ENCODE results near the gene OVCA2. TPM values are rescaled to one million over a fixed set of nuclear protein-coding genes. Genes with fewer than 3 reads are reported as not detected.
A peak's percentile ranks its signal among the peaks of the same experiment; 100 is the strongest.

The OVCA2 gene
- total RNA-seq, 4 donors from 2014 or later = 12.6 to 50.2 (median 34.4) TPM

GRCh38 chr17:2044263-2044894 lies 2.6 kb downstream of the OVCA2 start:
- TF ChIP-seq, protein P1, sequence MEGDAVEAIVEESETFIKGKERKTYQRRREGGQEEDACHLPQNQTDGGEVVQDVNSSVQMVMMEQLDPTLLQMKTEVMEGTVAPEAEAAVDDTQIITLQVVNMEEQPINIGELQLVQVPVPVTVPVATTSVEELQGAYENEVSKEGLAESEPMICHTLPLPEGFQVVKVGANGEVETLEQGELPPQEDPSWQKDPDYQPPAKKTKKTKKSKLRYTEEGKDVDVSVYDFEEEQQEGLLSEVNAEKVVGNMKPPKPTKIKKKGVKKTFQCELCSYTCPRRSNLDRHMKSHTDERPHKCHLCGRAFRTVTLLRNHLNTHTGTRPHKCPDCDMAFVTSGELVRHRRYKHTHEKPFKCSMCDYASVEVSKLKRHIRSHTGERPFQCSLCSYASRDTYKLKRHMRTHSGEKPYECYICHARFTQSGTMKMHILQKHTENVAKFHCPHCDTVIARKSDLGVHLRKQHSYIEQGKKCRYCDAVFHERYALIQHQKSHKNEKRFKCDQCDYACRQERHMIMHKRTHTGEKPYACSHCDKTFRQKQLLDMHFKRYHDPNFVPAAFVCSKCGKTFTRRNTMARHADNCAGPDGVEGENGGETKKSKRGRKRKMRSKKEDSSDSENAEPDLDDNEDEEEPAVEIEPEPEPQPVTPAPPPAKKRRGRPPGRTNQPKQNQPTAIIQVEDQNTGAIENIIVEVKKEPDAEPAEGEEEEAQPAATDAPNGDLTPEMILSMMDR (IDR thresholded peaks at IDR 0.05 in 4 of 5, conservative IDR thresholded peaks at IDR 0.05 in 1 of 5) = no peak
- no peak for TF ChIP-seq POLR2A (IDR thresholded peaks at IDR 0.05)
- no peaks in the 10 kb centered on the region for H3K9me3 ChIP-seq
- peaks cover 33 to 34% of the 10 kb centered on the region in 2 donors for H3K4me1 ChIP-seq
- ATAC-seq (no peak), DNase-seq (no peak)
- no peak overlapping the region for H3K4me3 ChIP-seq
- intact Hi-C loops (cut with DNase I; ENCODE audit: low total_unique reads) = loop anchor here (10.0 kb wide), 1 partner anchor 470 kb away; no protein-coding TSS in a partner anchor
- H3K36me3 ChIP-seq = peaks cover 0 to 23% of the 10 kb centered on the region in 2 donors
- peaks cover 0 to 12% (median 11%) of the 10 kb centered on the region in 3 donors for H3K27me3 ChIP-seq
- H3K27ac ChIP-seq = peak overlapping the region in 3 of 4 donors; percentile 10 to 97 (median 12)
- in situ Hi-C loops (cut with MboI; ENCODE audit: low sequenced_read_pairs in 4 of 4) = loop anchor here (25.0 kb wide), 2 partner anchors 357 to 382 kb away; partner anchors contain the start of gene PRPF8 (in 1 of the 4)

DNA sequence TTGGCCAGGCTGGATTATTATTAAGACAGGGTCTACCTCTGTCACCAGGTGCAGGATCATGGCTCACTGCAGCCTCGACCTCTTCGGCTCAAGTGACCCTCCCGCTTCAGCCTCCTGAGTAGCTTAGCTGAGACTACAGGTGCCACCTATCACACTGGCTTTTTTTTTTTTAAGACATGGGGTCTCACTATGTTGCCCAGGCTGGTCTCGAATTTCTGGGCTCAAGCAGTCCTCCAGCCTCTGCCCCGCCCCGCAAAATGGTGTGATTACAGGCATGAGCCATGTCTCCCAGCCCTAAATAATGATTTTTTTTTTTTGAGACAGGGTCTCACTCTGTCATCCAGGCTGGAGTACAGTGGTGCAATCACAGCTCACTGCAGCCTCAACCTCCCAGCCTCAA lies 5.8 kb downstream of the OVCA2 start:
- TF ChIP-seq POLR2A (IDR thresholded peaks at IDR 0.05) = no peak
- TF ChIP-seq, protein P1 (IDR thresholded peaks at IDR 0.05 in 4 of 5, conservative IDR thresholded peaks at IDR 0.05 in 1 of 5) = no peak
- no peak for ATAC-seq
- intact Hi-C loops (cut with DNase I; ENCODE audit: low total_unique reads) = loop anchor here (10.0 kb wide), 1 partner anchor 473 kb away; no protein-coding TSS in a partner anchor

DNA sequence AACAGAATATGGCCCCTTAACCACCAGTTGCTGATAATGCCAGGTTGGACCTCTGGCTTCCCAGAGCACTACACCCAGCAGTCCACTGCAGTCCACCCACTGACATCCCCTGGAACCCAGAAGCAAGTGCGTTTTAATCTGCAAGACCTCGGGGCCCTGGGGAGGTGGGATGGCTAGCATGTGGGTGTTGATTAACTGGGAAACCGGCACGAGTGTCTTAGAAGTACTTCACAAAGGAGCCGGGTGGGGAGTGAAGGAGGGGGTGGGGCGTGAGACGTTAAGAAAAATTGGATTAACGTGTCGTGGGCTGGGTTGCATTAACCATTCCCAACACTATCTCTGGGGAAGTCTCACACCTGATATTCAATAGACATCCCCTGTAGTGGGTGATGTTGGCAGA lies 7.0 kb downstream of the OVCA2 start:
- in situ Hi-C loops (cut with MboI; ENCODE audit: low sequenced_read_pairs in 4 of 4) (loop anchor here (5.0 to 25.0 kb wide), 3 partner anchors 198 to 387 kb away; partner anchors contain the start of gene PRPF8 (in 1 of the 4)), intact Hi-C loops (cut with DNase I; ENCODE audit: low total_unique reads) (loop anchor here (10.0 kb wide), 1 partner anchor 474 kb away; no protein-coding TSS in a partner anchor)
- Histone ChIP-seq H3K36me3 (peaks cover 0 to 6% of the 10 kb centered on the region in 2 donors), H3K9me3 (no peaks in the 10 kb centered on the region), H3K27ac (no peak overlapping the region), H3K4me3 (peak overlapping the region in 1 of 4 donors; percentile 87), H3K4me1 (peaks cover 14 to 23% of the 10 kb centered on the region in 2 donors), H3K27me3 (peaks cover 11 to 14% (median 14%) of the 10 kb centered on the region in 3 donors)
- TF ChIP-seq, protein P1 (IDR thresholded peaks at IDR 0.05 in 4 of 5, conservative IDR thresholded peaks at IDR 0.05 in 1 of 5) = no peak
- no peak for TF ChIP-seq POLR2A (IDR thresholded peaks at IDR 0.05)
- no peak for ATAC-seq
- no peak for DNase-seq

More for the DNA sequence above, 5.8 kb downstream of the OVCA2 start:
- Histone ChIP-seq H3K4me3 (no peak overlapping the region), H3K27me3 (peaks cover 11 to 14% (median 14%) of the 10 kb centered on the region in 3 donors), H3K4me1 (peaks cover 26 to 34% of the 10 kb centered on the region in 2 donors), H3K27ac (no peak overlapping the region), H3K36me3 (peaks cover 0 to 17% of the 10 kb centered on the region in 2 donors), H3K9me3 (no peaks in the 10 kb centered on the region)
- no peak for DNase-seq
- in situ Hi-C loops (cut with MboI; ENCODE audit: low sequenced_read_pairs in 4 of 4) = loop anchor here (5.0 to 25.0 kb wide), 3 partner anchors 200 to 385 kb away; partner anchors contain the start of gene PRPF8 (in 1 of the 4)

DNA sequence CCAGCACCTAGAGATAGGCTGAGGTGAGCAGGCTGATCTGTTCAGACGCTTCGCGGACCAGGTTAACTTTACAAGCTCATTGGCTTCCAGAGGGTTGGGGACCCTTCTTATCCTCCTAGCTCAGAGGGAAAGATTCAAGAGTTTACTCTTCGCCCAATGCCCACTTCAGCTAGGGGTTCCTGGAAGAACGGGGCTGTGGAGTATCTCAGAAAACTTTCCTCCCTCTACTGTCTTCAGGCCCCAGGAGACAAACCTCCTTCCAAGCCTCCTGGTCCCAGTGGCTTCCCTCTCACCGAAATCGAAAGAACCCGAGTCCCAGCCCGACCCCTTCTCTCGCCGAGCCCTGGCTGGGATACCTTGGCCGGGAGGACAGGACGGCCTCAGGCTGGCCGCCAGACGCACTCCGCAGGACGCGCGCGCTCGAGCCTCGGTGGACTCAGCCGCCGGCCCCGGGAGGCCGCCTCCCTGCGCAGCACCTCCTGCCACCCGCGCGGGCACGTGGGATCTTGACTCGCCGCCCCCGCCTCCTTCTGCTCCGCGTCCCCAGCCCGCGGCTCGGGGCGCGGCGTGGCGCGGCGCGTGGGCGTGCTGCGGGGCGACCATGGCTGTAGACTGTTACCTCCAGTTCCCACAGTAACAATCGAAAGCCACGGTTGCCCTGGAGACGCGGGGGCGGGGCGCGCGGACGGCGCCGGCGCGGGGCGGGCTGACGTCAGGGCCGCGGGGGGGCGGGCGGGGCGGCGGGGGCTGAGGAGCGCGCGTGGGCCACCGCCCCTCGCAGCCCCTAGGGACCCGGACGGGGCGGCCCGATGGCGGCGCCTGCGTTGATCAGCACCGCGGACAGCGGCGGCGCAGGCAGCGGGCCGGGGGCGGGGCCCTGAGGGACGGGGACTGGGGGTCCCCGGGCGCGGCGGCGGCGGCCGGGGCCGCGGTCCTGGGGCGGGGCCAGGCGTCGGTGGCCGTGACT lies 7.8 kb downstream of the OVCA2 start:
- H3K27me3 ChIP-seq = peaks cover 11 to 14% (median 14%) of the 10 kb centered on the region in 3 donors
- intact Hi-C loops (cut with DNase I; ENCODE audit: low total_unique reads) (loop anchor here (5.0 to 10.0 kb wide), 4 partner anchors 288 to 475 kb away; partner anchors contain the start of genes MNT, SGSM2 and TSR1), in situ Hi-C loops (cut with MboI; ENCODE audit: low sequenced_read_pairs in 4 of 4) (loop anchor here (5.0 to 25.0 kb wide), 3 partner anchors 198 to 387 kb away; partner anchors contain the start of gene PRPF8 (in 1 of the 4))
- H3K4me3 ChIP-seq = peak overlapping the region; percentile 48 to 87 (median 64)
- no peaks in the 10 kb centered on the region for H3K9me3 ChIP-seq
- peaks cover 14 to 26% of the 10 kb centered on the region in 2 donors for H3K4me1 ChIP-seq
- TF ChIP-seq, protein P1 (IDR thresholded peaks at IDR 0.05 in 4 of 5, conservative IDR thresholded peaks at IDR 0.05 in 1 of 5) = no peak
- peak in 1 of 2 donors; percentile 21 for TF ChIP-seq POLR2A (IDR thresholded peaks at IDR 0.05)
- peak; percentile 49 to 73 for DNase-seq
- peak overlapping the region in 3 of 4 donors; percentile 0 to 49 (median 48) for H3K27ac ChIP-seq
- H3K36me3 ChIP-seq = no peaks in the 10 kb centered on the region
- ATAC-seq = peak; percentile 59 to 65
